ENCODE measurements around the gene FXYD6. TPM values are rescaled to one million over a fixed set of nuclear protein-coding genes. Genes with fewer than 3 reads are reported as not detected.

Gene FXYD6
- polyA plus RNA-seq, 2 of the 4 experiments (the other 2 are of a cell fraction) = 0.26 to 0.49 TPM

DNA sequence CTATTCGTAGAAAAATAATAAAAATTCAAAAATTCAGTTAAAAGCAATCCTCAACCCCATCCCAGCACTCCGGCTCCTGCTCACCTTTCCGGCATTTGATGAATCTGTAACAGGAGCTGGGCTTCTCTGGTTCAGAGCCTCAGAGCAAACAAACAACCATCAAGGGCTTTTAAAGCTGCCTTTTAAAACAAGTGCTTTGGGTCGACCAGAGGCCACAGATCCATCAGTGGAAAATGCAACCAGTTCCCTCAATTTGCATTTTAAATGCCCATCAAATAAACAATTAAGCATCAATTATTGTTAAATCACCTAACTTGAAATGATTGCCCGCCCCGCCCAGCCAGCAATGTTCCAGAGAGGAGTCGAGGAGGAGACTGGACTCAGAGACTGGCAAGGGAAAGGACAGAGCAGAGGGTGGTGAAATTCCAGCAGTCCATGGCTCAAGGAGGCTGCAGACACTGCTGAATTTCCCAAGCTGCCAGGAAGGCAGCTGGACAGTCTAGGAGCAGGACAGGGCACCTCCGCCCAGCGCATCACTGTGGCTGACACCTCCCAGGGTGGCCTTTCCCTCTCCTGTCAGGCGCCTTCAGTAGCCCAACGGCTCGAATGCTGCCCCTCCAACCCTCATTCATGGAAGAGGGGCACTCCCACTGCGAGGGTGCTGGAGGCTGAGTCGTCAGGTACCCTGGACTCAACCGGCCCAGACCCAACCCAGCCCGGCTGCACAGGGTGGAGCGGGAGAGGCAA, 7.5 kb downstream of the FXYD6 start:
- WGBS (ENCODE audit: missing lambda C conversion rate) = 59% methylated on average over 16 of the region's 17 CpGs
- no peak for DNase-seq (ENCODE audit: low read depth in 1 of 2, low spot score in 1 of 2)
- ChIA-PET POLR2A (no interaction called here), CTCF (no interaction called here)
- H3K4me3 ChIP-seq = no peak overlapping the region
- ATAC-seq = no peak
- TF ChIP-seq RCOR1 (IDR thresholded peaks at IDR 0.05; ENCODE audit: low read depth, low read length) (no peak), EHF (CRISPR knock-in tag; IDR thresholded peaks at IDR 0.05) (no peak), CBX8 (IDR thresholded peaks at IDR 0.05) (no peak), POLR2AphosphoS2 (conservative IDR thresholded peaks at IDR 0.05; ENCODE audit: low read length) (no peak), KDM1A (IDR thresholded peaks at IDR 0.05; ENCODE audit: low read depth) (no peak), HDAC2 (IDR thresholded peaks at IDR 0.05) (no peak), HOXA7 (CRISPR knock-in tag; IDR thresholded peaks at IDR 0.05) (no peak), NR3C1 (IDR thresholded peaks at IDR 0.05) (no peak), GATA3 (IDR thresholded peaks at IDR 0.05; ENCODE audit: borderline replicate concordance) (no peak), RARB (CRISPR knock-in tag; IDR thresholded peaks at IDR 0.05) (no peak), HOXB13 (CRISPR knock-in tag; IDR thresholded peaks at IDR 0.05; ENCODE audit: low read depth) (no peak), SMC3 (IDR thresholded peaks at IDR 0.05) (no peak), ESRRA (IDR thresholded peaks at IDR 0.05; ENCODE audit: borderline replicate concordance, low read length) (no peak), RFX5 (IDR thresholded peaks at IDR 0.05) (no peak)
- no peak overlapping the region for H3K27ac ChIP-seq
- FAIRE-seq = no peak
- no peak overlapping the region for H3K4me2 ChIP-seq
- no peaks in the 10 kb centered on the region for H3K4me1 ChIP-seq
- no peaks in the 10 kb centered on the region for H3K9me3 ChIP-seq

DNA sequence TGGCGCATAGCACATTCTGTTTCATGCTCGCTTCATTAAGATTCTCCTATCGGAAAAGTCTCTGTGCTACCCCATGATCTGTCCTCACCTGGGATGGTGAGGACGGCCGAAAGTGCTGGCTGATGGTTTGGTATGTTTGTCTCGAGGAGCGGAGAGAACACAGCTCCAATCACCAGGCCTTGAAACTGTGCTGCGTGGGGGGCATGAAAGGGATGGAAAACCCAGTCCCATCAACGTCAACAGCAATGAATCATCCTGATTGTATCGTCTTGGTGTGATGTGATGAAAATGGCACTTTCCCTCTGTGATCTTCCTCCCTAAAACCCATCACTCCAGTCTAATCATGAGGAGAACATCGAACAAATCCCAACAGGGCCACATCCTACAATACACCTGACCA, 8.4 kb downstream of the FXYD6 start:
- TF ChIP-seq CBX8 (IDR thresholded peaks at IDR 0.05) (no peak), CHD4 (IDR thresholded peaks at IDR 0.05; ENCODE audit: borderline replicate concordance) (no peak), ZFP36 (IDR thresholded peaks at IDR 0.05; ENCODE audit: borderline replicate concordance, partially characterized antibody) (no peak), MAZ (IDR thresholded peaks at IDR 0.05; ENCODE audit: borderline replicate concordance, low read depth, low read length) (no peak), NPAS2 (CRISPR knock-in tag; IDR thresholded peaks at IDR 0.05; ENCODE audit: borderline replicate concordance) (no peak), EHMT2 (IDR thresholded peaks at IDR 0.05; ENCODE audit: low read depth) (no peak), RNF2 (IDR thresholded peaks at IDR 0.05; ENCODE audit: borderline replicate concordance, low read depth) (no peak), USF2 (IDR thresholded peaks at IDR 0.05) (no peak)
- TF ChIP-seq, protein P1, sequence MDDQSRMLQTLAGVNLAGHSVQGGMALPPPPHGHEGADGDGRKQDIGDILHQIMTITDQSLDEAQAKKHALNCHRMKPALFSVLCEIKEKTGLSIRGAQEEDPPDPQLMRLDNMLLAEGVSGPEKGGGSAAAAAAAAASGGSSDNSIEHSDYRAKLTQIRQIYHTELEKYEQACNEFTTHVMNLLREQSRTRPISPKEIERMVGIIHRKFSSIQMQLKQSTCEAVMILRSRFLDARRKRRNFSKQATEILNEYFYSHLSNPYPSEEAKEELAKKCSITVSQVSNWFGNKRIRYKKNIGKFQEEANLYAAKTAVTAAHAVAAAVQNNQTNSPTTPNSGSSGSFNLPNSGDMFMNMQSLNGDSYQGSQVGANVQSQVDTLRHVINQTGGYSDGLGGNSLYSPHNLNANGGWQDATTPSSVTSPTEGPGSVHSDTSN (IDR thresholded peaks at IDR 0.05) = no peak
- ATAC-seq = no peak

DNA sequence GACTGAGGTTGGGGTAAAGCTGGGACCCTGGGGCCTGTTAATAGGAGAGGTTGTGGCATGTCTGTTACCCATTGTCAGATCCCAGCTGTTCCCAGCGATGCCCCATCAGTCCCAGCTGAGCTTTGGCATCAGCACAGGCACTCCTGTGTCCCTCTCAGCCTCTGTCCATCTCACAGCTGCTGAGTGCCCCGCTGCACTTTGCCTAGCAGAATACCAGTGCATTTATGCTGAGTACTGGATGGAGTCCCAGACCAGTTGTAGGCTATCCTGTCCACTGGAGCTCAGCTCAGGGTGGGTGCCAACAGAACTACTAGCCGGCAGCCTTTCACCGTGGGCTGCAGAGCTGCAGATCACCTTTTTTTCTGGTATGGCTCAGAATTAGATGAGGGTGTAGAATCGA, 9.9 kb downstream of the FXYD6 start:
- H3K4me3 ChIP-seq = no peak overlapping the region
- DNase-seq (ENCODE audit: low read depth in 1 of 2, low spot score in 1 of 2) (no peak), FAIRE-seq (no peak), ATAC-seq (0 out of 6 replicates have a peak, but pooled peaks of 1 of the 2 experiments have one; percentile 34)
- ChIA-PET POLR2A (no interaction called here), CTCF (interaction anchor here (0.8 kb wide), 1 partner anchor 80 kb away, joined by 3 read pairs; no protein-coding TSS in a partner anchor)
- no peaks in the 10 kb centered on the region for H3K4me1 ChIP-seq
- H3K9me3 ChIP-seq = no peaks in the 10 kb centered on the region
- WGBS (ENCODE audit: missing lambda C conversion rate) = 34% methylated on average over 4 of the region's 5 CpGs
- no peak overlapping the region for H3K27ac ChIP-seq
- H3K4me2 ChIP-seq = no peak overlapping the region
- no peak for TF ChIP-seq ZNF302 (CRISPR knock-in tag; IDR thresholded peaks at IDR 0.05)
- no peak for TF ChIP-seq TFCP2L1 (CRISPR knock-in tag; IDR thresholded peaks at IDR 0.05)
- TF ChIP-seq, protein P2, sequence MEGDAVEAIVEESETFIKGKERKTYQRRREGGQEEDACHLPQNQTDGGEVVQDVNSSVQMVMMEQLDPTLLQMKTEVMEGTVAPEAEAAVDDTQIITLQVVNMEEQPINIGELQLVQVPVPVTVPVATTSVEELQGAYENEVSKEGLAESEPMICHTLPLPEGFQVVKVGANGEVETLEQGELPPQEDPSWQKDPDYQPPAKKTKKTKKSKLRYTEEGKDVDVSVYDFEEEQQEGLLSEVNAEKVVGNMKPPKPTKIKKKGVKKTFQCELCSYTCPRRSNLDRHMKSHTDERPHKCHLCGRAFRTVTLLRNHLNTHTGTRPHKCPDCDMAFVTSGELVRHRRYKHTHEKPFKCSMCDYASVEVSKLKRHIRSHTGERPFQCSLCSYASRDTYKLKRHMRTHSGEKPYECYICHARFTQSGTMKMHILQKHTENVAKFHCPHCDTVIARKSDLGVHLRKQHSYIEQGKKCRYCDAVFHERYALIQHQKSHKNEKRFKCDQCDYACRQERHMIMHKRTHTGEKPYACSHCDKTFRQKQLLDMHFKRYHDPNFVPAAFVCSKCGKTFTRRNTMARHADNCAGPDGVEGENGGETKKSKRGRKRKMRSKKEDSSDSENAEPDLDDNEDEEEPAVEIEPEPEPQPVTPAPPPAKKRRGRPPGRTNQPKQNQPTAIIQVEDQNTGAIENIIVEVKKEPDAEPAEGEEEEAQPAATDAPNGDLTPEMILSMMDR (IDR thresholded peaks at IDR 0.05) = no peak
- TF ChIP-seq CHD2 (IDR thresholded peaks at IDR 0.05; ENCODE audit: low read length, partially characterized antibody) = no peak
- TF ChIP-seq RAD21 (conservative IDR thresholded peaks at IDR 0.05 in 1 of 2, IDR thresholded peaks at IDR 0.05 in 1 of 2) = no peak
- no peak for TF ChIP-seq ELK1 (IDR thresholded peaks at IDR 0.05; ENCODE audit: low read depth, low read length)
- no peak for TF ChIP-seq POLR2AphosphoS2 (conservative IDR thresholded peaks at IDR 0.05; ENCODE audit: low read length)
- no peak for TF ChIP-seq RFX5 (IDR thresholded peaks at IDR 0.05)

More for the DNA sequence above, 8.4 kb downstream of the FXYD6 start:
- FAIRE-seq = no peak
- H3K4me3 ChIP-seq = no peak overlapping the region
- H3K4me1 ChIP-seq = no peaks in the 10 kb centered on the region
- H3K4me2 ChIP-seq = no peak overlapping the region
- no peak overlapping the region for H3K27ac ChIP-seq
- no peak for DNase-seq (ENCODE audit: low read depth in 1 of 2, low spot score in 1 of 2)
- POLR2A ChIA-PET = no interaction called here
- CTCF ChIA-PET = no interaction called here
- 64% methylated on average over 11 of the region's 11 CpGs for WGBS (ENCODE audit: missing lambda C conversion rate)
- no peaks in the 10 kb centered on the region for H3K9me3 ChIP-seq
